Astrocyte (in vitro differentiated cells and primary cell): ENCODE measurements around the gene MRPS9.

Source experiments
- CTCF ChIP-seq: IDR thresholded peaks from 2 replicates; pipeline ENCODE4 v1.5.1; 2011; ENCODE audit warnings: low read depth, mild to moderate bottlenecking, inconsistent platforms, low read length, moderate library complexity; ENCODE audit not compliant: insufficient read depth
- EZH2 ChIP-seq: IDR thresholded peaks from 2 replicates; pipeline ENCODE4 v1.6.1; 2012; ENCODE audit warnings: mild to moderate bottlenecking, low read length, inconsistent platforms; ENCODE audit not compliant: insufficient read depth

GRCh38 chr2:105112345-105112744 is 74.5 kb downstream of the MRPS9 start:
- TF ChIP-seq CTCF = no peak
- TF ChIP-seq EZH2 = no peak
